Measurements from ENCODE around the gene RABL3.

GRCh38 chr3:120670576-120670975 is 71.7 kb downstream of the RABL3 start:
- TF ChIP-seq CTCF (IDR thresholded peaks at IDR 0.05) (no peak), POLR2A (IDR thresholded peaks at IDR 0.05) (no peak), POLR2AphosphoS5 (IDR thresholded peaks at IDR 0.05) (no peak), EP300 (IDR thresholded peaks at IDR 0.05; ENCODE audit: low read depth) (no peak)
